DOHH2 (cell line): ENCODE data around the gene SV2C.

Experiments used
- CTCF ChIP-seq: fragments of 200-600 bp; sonication (generic); IDR thresholded peaks from one replicate; pipeline ENCODE4 v1.5.1; 2014; ENCODE audit warnings: antibody characterized with exemption, mild to moderate bottlenecking, low read depth, low read length; ENCODE audit not compliant: poor library complexity, severe bottlenecking
- EZH2phosphoT487 ChIP-seq: fragments of 200-600 bp; sonication (generic); IDR thresholded peaks from 2 replicates; pipeline ENCODE4 v1.6.1; 2017; ENCODE audit warnings: borderline replicate concordance, mild to moderate bottlenecking, antibody characterized with exemption, low read length, moderate library complexity, mixed read lengths

- TF ChIP-seq CTCF = no peak
- no peak for TF ChIP-seq EZH2phosphoT487
Observed at GRCh38 chr5:76224898-76225297, 141.7 kb downstream of the SV2C start.
